Fibroblast of skin of right quadriceps (primary cell): ENCODE measurements around the gene RANBP9.

Experiments
- DNase-seq: peaks from one replicate; pipeline ENCODE4 v3.0.0-alpha.2; 2013

The RANBP9 gene

DNA sequence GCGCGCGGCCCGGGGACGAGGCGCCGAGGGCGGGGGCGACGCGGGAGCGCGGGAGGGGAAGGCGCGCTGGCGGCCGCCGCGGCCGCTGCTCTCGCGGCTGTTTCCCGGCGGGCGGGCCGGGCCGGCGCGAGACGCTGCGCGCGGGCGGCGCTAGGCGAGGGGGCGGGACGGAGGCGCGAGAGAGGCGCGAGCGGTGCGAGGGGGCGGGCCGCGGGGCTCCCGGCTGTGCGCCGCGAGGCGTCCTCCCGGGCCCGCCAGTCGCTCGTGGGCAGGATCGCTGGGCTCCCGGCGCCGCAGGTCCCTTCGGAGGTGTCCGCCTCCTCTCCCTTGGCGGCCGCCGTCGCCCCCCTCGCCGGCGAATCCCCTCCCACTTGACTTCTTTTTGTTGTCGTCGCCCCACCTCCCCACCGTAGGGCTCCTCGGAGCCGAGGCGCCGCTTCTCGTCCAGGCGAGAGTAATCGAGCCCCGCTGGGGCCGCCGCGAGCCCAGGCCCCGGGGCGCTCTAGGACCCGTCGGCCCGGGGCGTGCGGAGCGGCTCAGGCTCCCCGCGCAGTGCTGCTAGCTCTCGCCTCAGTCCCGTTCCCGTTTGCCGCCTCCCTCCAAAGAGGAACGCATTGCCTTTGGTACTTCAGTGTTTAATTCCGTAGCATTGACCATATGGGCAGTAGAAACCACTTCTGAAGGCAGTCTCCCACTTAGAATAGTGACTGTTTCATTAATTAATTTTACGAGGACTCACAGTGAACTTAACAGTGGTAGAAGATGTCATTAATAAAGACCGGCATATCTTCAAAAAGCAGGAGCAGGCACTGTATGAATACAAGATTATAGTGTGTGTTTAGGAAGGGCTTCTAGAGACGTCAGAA is at the start of gene RANBP9:
Gene RANBP9, minus strand, starts transcription at position 103 of the 866 bp plus-strand sequence. CDS start 330 bp downstream, outside the sequence.
- peak; percentile 93 for DNase-seq

GRCh38 chr6:13760307-13761304 is 49.0 kb upstream of the RANBP9 start:
- DNase-seq, result peak; percentile 74

GRCh38 chr6:13759025-13759424 is 47.4 kb upstream of the RANBP9 start:
- DNase-seq, result no peak

GRCh38 chr6:13754644-13755043 is 43.0 kb upstream of the RANBP9 start:
- no peak for DNase-seq

DNA sequence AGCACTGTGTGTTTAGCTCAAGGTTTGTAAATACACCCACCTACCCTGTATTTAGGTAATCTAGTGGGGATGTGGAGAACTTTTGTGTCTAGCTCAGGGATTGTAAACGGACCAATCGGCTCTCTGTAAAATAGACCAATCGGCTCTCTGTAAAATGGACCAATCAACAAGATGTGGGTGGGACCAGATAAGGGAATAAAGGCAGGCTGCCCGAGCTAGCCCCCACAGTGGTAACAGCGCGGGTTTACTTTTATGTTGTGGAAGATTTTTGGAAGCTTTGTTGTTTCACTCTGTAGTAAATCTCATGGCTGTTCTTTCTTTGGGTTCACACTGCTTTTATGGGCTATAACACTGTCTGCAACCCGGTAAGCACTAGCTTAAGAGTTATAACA is 32.1 kb upstream of the RANBP9 start:
- no peak for DNase-seq

DNA sequence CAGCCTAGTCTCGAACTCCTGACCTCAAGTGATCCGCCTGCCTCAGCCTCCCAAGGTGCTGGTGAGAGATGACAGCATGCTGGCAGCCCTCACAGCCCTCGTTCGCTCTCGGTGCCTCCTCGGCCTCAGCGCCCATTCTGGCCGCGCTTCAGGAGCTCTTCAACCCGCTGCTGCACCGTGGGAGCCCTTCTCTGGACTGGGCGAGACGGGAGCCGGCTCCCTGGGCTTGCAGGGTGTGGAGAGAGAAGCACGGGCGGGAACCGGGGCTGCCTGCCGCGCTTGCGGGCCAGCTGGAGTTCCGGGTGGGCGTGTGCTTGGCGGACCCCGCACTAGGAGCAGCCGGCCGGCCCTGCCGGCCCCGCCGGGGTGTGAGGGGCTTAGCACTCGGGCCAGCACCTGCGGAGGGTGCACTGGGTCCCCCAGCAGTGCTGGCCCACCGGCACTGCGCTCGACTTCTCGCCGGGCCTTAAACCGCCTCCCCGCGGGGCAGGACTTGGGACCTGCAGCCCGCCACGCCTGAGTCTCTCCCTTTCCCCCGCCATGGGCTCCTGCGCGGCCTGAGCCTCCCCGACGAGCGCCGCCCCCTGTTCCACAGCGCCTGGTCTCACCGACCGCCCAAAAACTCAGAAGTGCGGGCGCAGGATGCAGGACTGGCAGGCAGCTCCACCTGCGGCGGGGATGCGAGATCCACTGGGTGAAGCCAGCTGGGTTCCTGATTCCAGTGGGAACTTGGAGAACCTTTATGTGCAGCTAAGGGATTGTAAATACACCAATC is 31.5 kb upstream of the RANBP9 start:
- DNase-seq, result no peak

DNA sequence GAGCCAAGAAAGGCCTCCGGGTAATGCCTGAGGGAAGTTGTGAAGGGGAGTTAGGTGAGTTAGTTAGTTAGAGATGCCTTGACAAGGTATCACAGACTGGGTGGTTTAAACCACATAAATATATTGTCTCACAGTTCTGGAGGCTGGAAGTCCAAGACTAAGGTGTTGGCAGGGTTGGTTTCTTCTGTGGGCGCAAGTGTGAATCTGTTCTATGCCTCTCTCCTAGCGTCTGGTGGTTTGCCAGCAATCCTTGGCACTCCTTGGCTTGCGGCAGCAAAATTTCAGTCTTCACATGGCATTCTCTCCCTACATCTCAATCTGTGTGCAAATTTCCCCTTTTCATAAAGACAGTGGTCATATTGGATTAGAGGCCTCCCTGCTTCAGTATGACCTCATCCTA is 29.7 kb upstream of the RANBP9 start:
- DNase-seq, result no peak

GRCh38 chr6:13735031-13735430 is 23.4 kb upstream of the RANBP9 start:
- no peak for DNase-seq

DNA sequence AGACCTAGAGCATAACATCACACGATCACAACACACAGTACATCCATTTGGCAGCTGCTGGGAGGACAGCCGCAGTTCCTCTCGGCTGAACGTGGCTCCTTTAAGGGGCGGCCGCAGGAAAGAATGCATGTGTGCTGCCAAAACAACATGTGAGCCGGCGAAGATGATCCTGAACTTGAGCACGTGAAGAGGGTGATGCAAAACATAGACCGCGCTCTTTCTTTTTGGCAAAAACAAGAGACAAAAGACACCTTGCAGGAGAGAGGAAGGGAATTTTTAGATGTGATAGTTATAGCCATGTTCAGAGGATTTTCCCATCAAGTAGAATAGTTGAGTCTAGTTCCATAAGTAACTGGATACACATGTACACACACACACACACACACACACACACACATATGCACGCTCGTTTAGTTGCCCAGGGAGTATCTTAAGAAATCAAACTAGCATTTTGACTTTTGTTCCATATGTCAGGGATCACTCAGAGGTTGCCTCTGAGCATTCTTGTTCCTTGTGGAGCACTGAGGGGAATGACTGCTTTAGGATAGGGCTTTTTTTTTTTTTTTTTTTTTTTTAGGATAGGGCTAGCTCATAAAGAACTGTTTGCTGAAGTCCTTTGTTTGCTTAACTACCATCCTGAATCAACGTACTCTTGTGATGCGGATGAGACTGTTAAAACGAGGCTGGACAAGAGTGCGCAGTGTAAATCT is 21.7 kb upstream of the RANBP9 start:
- peak; percentile 92 for DNase-seq

DNA sequence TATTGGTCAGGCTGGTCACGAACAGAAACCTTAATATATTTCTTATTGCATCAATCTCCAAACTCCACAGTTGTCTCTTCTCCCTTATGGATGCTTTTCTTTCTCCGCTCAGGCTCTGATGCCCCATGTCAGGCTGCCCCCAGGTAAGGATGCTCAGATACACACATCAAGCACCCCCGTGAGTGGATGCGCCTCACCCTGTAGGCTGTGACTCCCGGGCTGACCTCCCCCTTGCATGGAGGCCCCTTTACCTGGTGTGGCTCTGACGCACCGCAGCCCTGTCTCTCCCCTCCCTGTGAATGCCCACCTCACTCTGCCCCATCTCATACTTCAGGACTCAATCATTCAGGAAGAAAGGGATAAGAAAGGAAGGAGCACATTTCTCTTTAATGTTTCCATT is 19.1 kb upstream of the RANBP9 start:
- DNase-seq, result no peak

- DNase-seq, result peak; percentile 81
Measured at GRCh38 chr6:13729891-13730290, 18.3 kb upstream of the RANBP9 start.

DNA sequence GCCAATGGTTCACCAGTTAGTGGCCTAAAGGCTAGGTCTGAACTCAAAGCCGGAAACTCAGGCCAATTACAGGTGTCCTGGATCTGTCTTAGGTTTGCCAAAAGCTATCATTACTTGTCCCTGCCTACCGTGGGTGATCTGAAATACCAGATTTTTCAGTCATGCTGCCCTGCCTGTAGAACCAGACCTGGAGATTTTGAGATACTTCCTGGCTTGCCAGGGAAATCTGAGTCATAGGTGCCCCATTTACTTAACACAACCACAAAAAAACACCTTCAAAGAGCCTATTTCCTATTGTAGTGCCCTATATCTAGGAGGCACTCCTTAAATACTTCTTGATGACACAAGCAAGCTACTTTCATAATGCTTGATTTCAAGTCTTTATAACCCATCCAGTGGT is 13.9 kb upstream of the RANBP9 start:
- no peak for DNase-seq

- no peak for DNase-seq
Measured at GRCh38 chr6:13725052-13725451, 13.4 kb upstream of the RANBP9 start.

DNA sequence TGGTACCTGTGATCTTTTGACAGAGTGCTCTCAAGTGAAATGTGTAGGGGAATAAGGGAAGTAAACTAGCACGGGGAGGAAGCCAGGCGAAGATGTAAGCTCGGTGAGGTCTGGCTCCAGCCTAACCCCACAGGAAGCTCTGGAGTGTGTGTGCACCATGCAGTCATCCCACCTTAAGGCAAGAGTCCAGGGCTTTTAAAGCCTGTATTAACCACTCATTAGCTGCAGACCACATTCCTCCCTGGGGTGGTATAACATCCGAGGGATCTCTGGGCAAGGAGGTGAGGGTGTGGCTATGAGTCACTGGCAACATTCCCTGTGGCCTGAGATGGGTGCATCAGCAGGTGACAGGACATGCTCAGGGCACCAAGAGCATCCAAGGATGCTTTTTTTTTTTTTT is 12.5 kb upstream of the RANBP9 start:
- no peak for DNase-seq

DNA sequence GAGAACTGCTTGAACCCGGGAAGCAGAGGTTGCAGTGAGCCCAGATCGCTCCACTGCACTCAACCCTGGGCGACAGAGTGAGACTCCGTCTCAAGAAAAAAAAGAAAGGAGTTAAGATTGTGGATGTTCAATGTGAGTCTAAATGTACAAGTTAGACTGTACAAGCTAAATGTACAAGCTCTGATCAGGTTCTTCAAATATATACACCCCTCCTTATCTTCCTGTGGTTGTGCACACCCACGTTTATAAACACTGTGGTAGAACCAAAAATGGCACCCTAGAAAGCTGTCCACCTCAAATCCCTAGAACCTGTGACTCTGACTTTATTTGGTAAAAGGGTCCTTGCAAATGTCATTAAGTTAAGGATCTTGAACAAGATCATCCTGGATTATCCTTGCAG is 11.2 kb upstream of the RANBP9 start:
- DNase-seq, result no peak

GRCh38 chr6:13718123-13718458 is 6.5 kb upstream of the RANBP9 start:
- DNase-seq, result no peak

GRCh38 chr6:13716955-13717295 is 5.3 kb upstream of the RANBP9 start:
- DNase-seq, result no peak

DNA sequence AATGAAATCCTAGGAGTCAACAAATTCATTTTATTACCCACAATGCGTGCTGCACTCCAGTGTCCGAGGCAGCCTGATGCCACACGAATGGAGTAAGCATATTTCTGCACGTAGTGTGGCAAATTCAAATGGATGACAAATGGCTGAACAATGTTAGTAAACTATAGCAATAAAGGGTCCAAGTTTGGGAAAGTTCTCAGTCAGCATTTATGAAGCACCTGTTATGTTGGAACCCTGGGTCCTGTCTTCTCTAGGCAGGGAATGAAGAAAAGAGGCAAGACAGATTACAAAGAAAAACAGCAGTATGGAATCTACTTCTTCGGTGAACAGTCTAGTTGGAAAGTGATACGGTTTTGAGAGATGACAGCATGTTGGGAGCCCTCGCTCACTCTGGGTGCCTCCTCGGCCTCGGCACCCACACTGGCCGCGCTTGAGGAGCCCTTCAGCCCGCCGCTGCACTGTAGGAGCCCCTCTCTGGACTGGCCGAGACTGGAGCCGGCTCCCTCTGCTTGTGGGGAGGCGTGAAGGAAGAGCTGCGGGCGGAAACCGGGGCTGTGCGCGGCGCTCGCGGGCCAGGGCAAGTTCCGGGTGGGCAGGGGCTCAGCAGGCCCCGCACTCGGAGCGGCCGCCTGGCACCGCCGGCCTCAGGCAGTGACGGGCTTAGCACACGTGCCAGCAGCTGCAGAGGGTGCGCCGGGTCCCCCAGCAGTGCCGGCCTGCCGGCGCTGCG is 4.8 kb upstream of the RANBP9 start:
- DNase-seq, result no peak

DNA sequence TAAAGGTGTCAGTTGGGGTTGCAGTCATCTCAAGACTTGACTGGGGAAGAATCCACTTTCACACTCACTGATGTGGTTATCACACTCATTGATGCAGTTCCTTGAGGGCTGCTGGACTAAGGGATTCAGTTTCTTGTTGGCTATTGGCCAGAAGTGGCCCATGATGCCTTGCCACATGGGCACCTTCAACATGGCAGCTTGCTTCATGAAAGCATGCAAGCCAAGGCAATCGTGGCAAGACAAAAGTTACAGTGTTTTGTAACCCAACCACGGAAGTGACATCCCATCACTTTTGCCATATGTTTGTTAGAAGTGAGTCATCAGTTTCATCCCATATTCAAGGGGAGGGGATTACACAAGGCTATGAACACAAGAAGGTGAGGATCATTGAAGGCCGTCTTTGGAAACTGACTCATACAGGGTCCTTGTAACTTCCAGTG is 3.8 kb upstream of the RANBP9 start:
- DNase-seq, result no peak

- no peak for DNase-seq
Measured at GRCh38 chr6:13712599-13712898, 914 bp upstream of the RANBP9 start.

DNA sequence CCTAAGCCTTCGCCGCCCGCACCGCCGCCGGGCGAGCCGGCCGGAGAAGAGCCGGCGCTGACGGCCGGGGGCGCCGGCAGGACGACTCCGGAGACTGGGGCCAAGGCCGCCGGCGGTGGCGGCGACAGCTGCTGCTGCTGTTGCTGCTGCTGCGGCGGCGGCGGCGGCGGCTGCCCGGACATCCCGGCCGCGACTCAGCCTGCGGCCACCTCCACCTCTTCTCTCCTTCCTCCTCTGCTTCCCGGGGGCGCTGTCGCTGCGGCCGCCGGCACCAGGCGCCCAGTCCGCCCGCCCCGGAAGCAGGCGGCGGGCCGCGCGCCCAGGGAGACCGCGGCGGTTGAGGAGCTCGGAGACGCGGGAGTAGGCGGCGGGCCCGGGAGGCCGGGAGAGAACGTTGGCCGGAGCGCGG is 307 bp downstream of the RANBP9 start:
- no peak for DNase-seq
